HG03064 (cell line): ENCODE results near the gene MRPS27.

Experiments used
- ATAC-seq: cut with Tn5 transposase; IDR thresholded peaks from one replicate; pipeline ENCODE4 v1.9.1; 2021; ENCODE audit warnings: low read depth; ENCODE audit not compliant: unreplicated experiment

MRPS27 gene

DNA sequence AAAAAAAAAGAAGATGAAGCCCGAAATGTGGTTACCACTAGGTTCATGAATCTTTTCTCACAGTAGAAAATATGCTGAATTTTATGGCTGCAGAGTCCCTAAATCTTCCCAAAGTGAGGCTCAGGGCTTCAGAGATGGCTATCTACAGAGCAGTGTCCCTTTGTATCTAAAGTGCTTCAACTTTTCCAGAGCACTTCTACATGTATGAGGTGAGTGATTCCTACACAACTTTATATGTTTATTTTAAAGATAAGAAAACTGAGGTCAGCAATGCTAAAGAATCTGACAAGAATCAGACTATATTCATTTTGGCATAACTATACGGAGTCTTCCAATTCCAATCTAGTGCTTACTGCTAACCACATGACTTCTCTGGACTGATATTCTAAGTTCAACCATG lies 53.2 kb downstream of the MRPS27 start:
- no peak for ATAC-seq

DNA sequence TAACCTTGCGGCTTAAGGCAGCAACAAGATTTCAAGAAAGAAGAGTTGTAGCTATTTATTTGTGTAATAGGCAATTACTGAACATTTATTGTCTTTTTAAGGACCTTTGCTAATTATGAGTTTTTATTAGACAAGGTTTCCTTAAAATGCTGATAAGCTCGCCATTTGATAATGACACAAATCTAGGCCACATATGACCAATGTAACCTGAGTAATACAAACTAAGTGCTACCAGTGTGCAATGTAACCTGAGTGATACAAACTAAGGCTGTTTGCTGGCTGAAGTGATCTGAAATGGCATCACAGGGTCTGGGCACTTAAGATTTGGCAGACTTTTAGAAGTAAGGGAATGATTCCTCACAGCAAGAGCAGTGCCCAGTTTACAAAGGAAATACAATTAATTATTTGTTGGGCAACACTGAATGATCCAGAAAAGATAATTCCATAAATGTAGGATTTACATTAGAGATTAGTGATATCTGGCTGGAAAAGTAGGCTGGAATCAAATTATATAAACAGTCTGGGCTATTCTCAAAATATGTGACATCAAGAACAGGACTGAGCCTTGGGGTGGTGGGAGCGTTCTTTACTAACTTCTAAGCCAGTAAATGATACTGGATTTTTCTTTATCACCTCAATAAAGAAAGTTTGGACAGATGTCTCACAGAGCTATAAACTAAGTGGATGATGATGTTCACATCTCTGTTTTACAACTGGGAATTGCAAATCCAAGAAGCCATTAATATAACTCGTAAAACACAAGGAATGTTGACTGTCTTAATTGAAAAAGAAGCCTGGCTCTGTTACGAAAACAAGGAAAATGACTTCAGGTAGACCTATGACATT lies 54.8 kb downstream of the MRPS27 start:
- no peak for ATAC-seq

DNA sequence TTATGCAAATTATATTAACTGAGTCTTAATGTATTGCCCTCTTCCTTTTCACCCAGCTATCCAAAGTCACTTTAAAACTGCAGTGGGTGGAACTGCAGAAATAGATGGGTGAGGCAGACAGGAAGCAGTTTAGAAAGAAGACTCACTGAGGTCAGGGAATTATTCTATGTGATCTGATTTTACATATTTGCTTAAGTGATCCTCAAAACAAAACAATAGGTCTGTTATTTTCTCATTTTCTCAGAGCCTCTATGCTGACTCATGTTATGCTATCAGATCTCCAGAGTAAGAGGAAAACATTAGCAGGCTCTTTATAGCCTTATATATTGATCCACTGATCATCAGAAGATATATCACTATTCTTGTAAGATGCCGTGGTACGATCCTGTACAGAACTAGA lies 63.5 kb downstream of the MRPS27 start:
- no peak for ATAC-seq

DNA sequence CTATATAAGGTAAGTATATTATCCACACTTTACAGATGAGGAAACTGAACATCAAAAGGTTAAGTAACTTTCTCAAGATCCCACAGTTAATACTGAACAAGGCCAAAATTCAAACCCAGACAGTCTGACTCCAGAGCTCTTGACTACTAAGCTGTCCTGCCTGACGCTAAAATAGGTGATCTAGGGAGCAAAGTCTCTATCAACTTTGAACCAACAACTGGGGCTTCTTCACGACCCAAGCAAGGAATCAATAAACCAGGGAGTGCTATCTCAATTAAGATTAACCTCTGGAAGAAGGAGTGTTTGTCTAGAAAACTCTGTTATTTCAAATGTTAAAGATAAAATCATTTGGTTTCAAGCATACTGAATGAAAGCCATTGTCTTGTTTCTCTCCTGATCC lies 64.4 kb downstream of the MRPS27 start:
- no peak for ATAC-seq

DNA sequence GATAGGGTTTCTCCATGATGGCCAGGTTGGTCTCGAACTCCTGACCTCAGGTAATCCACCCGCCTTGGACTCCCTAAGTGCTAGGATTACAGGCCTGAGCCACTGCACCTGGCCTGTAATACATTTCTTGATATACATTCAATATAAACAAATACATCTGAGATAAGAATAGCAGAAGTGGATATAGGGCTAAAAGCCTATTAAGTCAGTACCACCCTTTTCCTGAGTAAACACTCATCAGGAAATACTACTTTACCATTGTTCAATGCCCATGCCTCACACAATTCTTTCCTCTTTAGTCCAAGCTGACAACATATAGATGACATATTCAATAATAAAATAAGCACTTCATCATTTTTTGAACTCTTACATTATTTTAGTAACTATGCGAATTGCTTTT lies 64.8 kb downstream of the MRPS27 start:
- no peak for ATAC-seq

DNA sequence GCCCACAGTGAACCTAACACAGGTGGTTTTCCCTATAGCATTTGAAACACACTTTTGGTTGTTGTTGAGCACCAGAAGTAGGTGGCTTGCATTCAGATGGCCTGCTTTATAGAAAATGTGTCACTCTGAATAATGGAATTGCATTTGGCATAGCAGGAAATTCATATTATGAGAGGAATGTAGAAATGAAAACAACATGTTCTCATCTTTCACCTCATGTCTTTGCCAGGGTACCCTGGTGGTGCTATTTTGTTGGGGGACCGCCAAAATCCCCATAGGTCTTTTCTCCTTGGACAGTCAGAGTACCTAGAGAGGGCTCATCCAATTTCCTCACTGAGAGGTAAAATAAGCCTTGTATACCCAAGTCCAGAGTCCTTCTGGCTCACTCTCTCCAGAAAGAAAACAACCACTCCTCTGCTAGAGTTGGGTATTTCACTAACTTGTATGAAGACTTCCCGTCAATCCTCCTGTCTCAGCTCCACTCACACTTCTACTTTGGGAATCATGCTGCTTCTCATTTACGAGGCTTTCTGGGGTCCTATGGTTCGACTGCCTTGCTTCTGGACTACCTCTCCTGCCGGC lies 67.4 kb downstream of the MRPS27 start:
- ATAC-seq: no peak

DNA sequence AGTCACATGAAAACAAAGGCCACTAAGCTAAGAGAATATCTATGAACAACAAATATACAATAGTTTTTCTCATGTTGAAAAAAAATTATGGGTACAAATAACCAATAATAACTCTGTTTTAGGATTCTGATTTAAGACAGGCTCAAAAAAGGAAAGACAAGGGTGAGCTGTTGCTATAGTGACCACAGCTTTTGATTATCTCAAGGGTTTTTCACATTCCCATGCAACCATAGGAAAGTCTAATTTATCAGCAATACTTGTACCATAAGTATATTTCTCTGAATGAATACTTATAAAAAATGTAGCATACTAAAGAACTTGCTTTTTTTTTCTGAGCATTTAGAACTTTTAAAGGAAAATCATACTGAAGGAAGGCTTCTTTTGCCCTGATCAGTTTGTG lies 68.0 kb downstream of the MRPS27 start:
- ATAC-seq: no peak

DNA sequence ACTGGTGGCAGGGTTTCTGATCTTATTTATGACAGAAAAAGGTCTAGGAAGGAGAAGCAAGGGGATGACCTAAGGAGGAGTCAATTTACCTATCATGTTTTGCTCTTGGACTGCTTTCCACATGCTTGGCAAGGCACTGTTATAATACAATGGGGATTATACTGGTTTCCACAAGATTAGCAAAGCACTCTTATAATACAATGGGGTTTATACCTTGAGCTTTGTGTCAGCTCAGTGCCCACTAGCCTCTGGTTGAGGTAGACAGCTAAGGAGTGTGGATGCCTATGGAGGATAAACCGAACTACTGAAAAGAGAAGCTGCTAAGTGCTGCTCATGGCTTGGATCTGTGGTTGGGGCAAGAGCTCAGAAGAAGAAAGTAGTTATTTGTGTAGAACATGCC lies 68.7 kb downstream of the MRPS27 start:
- no peak for ATAC-seq

DNA sequence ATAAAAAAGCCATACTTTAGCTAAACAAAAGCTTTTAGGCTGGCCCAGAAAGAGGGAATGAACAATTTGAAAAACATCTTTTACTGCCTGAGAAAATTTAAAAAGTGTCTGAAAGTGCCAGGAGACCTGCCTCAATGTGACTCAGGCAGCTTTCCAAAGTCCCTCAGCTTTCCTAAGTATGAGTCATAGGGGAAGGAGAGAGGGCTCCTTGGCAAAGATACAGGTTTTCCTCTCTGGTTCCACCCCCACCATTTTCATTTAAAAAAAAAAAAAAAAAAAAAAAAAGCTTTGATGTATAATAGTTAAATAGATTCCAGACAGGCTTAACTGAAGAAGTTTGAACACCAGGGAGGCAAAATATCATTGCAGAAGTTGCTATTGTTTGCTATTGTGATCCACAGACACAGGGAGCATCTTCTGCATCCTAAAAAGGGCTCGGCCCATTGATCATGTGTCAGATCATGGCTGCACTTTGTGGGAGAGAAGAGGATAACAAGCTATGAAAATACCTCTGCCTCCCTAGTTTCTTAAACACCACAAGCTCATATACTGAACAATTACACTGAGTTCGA lies 71.5 kb downstream of the MRPS27 start:
- no peak for ATAC-seq

DNA sequence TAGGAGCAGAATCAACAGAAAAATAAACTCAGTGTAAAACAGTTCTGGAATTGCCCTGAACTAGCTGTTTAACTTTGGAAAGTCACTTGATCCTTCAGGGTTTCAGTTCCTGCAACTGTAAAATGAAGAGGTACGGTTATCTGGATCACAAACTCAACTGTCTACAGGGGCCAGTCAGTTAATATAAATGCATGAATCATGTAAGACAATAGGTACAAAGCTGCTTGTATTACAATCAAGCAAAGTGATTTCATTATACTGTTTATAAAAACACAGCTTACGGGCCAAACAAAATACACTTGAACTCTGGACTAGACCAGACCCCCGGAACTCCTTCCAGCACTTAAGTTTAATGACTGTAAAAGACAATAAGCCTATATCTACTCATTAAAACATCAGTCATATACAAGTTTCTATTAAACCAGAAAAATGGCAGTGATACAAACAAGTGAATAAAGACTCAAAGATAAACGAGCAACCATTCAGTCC lies 73.0 kb downstream of the MRPS27 start:
- ATAC-seq: no peak

DNA sequence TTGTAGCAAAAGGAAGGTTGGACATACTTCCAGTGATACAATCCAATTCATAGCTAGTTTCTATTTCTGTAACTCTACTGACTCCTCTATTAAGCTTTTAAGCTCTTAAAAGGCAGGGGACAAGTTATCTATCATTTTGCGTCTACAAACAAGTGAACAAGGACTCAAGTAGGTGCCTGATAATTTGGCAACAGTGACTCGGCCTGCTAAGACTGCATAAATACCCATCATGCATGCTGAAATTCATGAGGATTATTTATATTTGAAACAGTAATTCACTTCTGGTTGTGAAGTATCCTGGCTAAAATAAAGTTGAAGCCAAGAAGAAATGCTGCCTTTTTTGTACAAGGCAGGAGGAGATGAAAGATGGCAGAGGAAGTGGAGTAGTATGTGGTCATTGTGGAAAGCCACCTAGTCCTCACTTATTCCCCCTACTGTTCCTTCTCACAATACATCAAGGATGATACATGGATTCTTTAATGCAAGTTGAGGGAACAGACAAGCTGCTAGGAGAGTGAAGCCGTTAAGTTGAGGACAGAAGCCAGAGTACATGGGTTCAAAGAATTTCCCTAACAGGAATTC lies 74.0 kb downstream of the MRPS27 start:
- ATAC-seq: no peak

DNA sequence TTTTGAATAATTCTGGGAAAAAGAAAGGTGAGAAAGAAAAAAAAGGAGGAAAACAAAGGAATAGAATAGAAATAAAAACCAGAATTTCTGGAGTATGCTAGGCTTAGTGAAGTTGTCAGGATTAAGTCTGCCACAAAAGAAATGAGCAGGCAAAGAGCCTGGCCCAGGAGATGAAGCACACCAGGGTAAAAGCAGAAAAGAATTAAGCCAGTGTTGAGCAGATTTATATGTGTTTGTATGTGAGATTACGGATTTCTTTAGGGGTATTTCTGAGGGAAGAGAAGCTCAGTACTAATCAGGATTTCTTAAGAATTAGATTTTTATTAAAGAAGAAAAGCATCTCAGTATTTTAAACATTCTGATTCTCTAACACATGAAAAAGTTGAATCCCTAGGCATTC lies 74.5 kb downstream of the MRPS27 start:
- no peak for ATAC-seq

DNA sequence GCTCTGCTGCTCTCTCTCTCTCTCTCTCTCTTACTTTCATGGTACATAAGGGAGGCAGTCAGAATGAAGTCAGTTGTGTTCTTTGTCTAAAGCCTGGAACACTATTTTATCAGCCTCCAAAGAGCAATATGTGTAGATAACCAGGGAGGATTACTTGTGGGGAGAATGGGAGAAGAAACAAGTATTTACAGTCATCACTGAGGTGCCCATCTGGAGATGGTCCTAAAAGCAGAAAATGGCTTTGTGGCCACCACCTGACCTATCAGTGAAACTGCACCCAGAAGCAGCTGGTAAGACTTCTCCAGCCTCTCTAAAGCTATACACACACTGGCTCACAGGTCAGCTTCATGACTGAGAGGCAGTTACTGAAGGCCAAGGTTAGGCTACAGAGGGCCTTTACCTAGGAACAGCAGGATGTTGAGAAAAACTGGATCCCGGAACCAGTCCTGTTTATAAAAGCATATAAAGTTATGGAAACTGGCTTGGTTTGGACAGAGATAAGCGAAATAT lies 75.1 kb downstream of the MRPS27 start:
- peak; percentile 81 for ATAC-seq

DNA sequence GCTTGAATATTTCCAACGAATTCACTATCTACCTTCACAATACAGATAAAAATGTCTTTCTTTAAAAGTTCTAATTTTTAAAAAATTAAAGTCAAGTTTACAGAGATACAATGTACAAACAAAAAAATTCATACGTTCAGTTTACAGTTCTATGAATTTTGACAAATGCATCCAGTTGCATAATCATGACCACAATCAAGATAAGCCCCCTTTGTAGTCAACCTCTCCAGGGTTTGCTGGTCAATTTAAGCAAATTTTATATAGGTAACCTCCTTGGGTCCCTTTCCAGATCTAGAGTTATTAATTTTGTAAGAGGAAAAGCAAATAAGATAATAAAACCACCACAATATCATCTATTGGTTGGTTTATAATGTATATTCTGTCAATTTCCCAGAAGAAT lies 76.3 kb downstream of the MRPS27 start:
- no peak for ATAC-seq

DNA sequence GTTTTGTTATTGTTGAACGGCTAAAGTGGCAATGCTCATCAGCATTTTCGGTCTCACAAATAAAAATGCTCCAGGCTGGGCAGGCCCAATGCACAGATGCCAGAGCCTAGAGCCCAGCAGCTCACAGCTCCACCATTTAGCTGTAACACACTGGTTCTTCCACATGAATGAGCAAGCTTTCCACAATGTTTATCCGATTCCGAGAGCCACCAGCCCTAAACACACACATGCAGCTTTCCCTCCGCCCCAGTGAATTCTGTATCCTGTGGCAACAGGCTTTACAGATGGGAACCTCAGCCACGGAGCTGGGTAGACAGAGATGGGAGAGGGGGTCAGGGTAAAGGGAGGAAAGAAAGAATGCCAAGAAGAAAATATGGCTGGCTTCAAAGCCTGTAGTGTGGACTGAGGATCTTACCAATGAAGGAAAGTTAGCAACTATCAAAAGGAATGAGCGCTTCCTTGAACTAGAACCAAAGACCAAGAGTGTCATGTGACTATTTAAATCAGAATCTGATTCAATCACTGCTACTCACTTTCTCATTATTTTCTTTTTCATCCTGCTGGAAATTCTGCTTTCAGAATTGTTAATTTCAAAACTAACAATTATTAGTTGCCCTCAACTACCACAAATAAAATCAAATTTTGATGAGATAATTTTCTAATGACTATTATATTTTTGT lies 77.1 kb downstream of the MRPS27 start:
- no peak for ATAC-seq

DNA sequence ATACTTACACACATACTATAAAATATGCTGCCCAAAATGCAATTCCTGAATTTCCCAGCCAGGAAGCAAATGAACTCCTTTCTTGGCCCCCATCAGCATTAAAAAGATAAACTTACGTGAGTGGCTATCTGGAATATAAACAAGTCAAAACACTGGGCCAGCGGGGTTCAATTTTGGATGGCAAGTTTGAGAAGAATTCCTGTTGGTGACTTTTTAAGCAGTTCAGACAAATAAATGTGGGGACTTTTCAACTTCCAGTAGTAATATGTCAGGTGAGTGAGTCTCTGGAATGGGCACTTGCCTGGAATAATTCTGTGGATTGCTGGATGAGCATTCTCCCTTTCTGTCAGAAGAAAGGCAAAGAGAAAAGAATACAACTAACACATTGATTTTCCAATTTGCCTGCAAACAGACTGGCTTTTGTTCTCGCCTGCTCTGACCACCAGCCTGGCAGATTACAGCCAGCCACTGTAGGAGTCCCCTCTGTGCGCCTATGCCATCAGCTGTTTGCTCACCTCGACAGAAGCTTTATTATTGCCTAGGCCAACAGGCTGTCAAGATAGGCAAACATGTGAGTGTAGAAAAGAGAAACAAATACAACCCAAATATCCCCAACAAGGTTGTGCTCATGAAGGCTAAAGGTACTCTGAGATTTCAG lies 78.6 kb downstream of the MRPS27 start:
- ATAC-seq: no peak

DNA sequence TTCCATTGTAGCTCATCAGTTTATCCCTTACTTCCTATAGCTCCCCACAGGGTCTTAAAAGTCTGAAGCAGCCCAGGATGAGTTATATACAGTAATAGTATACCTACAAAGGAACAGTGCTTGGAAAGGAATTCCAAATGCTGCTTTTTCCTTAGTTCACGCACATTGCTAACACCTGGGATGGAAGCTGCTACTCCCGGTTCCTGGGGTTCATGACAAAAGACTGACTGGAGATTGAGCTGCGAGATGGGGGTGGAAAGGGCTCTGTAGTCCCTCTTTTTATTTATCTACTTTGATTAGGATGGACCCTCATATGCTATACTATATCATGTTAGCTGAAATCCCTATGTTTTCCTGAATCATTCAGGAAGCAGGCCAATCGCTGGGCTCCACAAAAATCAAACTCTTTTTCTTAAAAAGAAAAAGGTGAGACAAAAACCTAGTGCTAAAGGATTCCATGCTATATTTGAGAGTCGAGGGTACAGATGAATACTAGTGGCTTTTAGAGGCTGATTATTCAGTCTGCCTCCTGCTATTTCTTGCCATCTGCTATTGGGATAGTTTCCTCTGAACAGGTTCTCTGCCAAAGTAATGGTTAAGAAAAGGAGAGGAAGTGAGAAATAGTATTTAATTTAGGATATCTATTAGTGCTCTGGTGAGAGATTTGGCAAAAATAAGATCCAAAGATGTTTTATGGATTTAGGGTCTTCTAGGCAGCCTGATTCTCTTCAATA lies 81.2 kb downstream of the MRPS27 start:
- ATAC-seq: no peak

DNA sequence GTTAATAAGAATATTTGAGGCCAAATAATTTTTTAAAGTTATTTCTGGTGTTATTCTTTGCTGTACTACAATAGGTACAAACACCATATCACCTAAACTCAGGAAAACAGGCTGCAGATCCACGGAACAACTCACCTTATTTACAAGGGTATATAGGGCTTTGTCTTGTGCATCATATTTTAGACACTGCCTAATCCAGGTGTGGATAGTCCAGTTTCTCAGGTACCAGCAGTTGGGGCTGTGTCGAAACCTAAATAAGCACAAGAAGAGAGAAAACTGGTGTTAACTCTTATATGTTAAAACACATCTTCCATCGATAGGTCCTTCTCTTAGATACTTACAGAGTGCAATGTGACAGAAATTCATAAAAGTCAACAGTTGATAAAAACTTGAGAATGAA lies 82.2 kb downstream of the MRPS27 start:
- no peak for ATAC-seq

DNA sequence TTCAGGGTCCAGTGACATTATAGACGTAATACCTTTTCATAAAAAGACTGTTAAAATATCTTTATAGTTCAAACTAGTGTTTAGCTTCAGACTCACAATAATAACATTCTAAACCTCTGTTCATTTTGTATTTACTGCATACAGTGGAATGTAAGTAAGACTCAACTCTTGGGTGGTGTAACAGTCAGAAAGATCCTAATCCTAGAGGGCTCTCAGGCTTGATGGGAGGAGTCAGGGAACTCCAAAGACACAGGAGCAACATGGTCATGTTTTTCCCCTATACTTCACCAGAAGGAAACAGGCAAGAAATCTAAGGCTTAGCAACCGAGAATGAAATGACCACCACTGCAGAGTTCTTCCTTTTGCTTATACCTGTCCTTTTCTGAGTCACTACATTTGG lies 82.6 kb downstream of the MRPS27 start:
- no peak for ATAC-seq

DNA sequence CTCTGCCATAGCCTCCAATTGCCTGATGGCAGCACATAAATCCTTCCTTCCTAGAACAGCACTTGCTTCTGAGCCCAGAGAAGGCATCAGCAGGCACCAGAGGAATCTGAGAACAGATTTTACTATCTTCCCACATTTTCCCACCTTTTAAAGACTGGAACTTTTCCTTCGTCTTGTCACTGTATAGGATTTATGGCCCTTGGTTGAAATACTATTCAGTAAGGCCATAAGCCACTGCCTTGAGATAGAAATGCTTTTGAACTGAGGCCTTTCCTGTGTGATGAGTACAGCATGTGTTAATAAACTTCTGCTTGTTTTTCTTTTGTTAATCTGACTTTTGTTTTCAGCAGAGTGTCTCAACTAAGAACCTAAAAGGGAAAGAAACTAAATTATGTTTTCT lies 84.3 kb downstream of the MRPS27 start:
- ATAC-seq: no peak
